Mesothelial cell of epicardium (in vitro differentiated cells): ENCODE data around the gene SPEM1. TPM values are rescaled to one million over a fixed set of nuclear protein-coding genes. Genes with fewer than 3 reads are reported as not detected.
A peak's percentile ranks its signal among the peaks of the same experiment; 100 is the strongest.

ENCODE experiments used
- DNase-seq, 2 experiments: peaks; one replicate each; pipeline ENCODE4 v3.0.0; 2021; ENCODE audit warnings: low spot score in 2 of 2; ENCODE audit not compliant: unreplicated experiment in 2 of 2
- H3K27ac Mint-ChIP-seq: 2 replicates; pipeline ENCODE4 v1.8.0; 2021; ENCODE audit warnings: mixed read lengths
- H3K27me3 Mint-ChIP-seq: 2 replicates; pipeline ENCODE4 v1.8.0; 2021; ENCODE audit warnings: low read depth, mixed read lengths
- H3K36me3 Mint-ChIP-seq: 2 replicates; pipeline ENCODE4 v1.8.0; 2021; ENCODE audit warnings: mixed read lengths
- H3K4me1 Mint-ChIP-seq: 2 replicates; pipeline ENCODE4 v1.8.0; 2021; ENCODE audit warnings: mixed read lengths
- H3K4me3 Mint-ChIP-seq: 2 replicates; pipeline ENCODE4 v1.8.0; 2021; ENCODE audit warnings: mild to moderate bottlenecking, moderate library complexity, mixed read lengths
- H3K9me3 Mint-ChIP-seq: 2 replicates; pipeline ENCODE4 v1.8.0; 2021; ENCODE audit warnings: mixed read lengths
- total RNA-seq: library from RNA; stranded (reverse); gene quantifications from 3 replicates; pipeline ENCODE4 v1.2.1, GENCODE V29; 2021
- TF ChIP-seq, protein P1 (sequence below): fragments of 200-600 bp; sonication (generic); IDR thresholded peaks from one replicate; pipeline ENCODE4 v1.5.0; 2021; ENCODE audit warnings: antibody characterized with exemption; ENCODE audit not compliant: unreplicated experiment

SPEM1 gene
- total RNA-seq, 1 donor from 2014 or later, result 0.38 TPM

GRCh38 chr17:7463372-7463846, 43.3 kb downstream of the SPEM1 start:
- Mint-ChIP-seq H3K36me3 (peaks cover 20% of the 10 kb centered on the region), H3K4me1 (peaks cover 9% of the 10 kb centered on the region), H3K4me3 (no peak overlapping the region), H3K27me3 (no peaks in the 10 kb centered on the region), H3K9me3 (no peaks in the 10 kb centered on the region), H3K27ac (no peak overlapping the region)
- DNase-seq, result no peak
- TF ChIP-seq, protein P1, sequence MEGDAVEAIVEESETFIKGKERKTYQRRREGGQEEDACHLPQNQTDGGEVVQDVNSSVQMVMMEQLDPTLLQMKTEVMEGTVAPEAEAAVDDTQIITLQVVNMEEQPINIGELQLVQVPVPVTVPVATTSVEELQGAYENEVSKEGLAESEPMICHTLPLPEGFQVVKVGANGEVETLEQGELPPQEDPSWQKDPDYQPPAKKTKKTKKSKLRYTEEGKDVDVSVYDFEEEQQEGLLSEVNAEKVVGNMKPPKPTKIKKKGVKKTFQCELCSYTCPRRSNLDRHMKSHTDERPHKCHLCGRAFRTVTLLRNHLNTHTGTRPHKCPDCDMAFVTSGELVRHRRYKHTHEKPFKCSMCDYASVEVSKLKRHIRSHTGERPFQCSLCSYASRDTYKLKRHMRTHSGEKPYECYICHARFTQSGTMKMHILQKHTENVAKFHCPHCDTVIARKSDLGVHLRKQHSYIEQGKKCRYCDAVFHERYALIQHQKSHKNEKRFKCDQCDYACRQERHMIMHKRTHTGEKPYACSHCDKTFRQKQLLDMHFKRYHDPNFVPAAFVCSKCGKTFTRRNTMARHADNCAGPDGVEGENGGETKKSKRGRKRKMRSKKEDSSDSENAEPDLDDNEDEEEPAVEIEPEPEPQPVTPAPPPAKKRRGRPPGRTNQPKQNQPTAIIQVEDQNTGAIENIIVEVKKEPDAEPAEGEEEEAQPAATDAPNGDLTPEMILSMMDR, result no peak

- H3K36me3 Mint-ChIP-seq, result peaks cover 18% of the 10 kb centered on the region
- no peaks in the 10 kb centered on the region for H3K9me3 Mint-ChIP-seq
- H3K4me3 Mint-ChIP-seq, result no peak overlapping the region
- no peaks in the 10 kb centered on the region for H3K27me3 Mint-ChIP-seq
- H3K4me1 Mint-ChIP-seq, result peaks cover 9% of the 10 kb centered on the region
- TF ChIP-seq, protein P1, result no peak
- no peak for DNase-seq
- H3K27ac Mint-ChIP-seq, result no peak overlapping the region
Observed at GRCh38 chr17:7464081-7464480, 44.0 kb downstream of the SPEM1 start.

GRCh38 chr17:7465597-7466275, 45.6 kb downstream of the SPEM1 start:
- Mint-ChIP-seq H3K4me1 (peaks cover 9% of the 10 kb centered on the region), H3K36me3 (peaks cover 17% of the 10 kb centered on the region), H3K27me3 (no peaks in the 10 kb centered on the region), H3K4me3 (no peak overlapping the region), H3K27ac (no peak overlapping the region), H3K9me3 (no peaks in the 10 kb centered on the region)
- TF ChIP-seq, protein P1, result no peak
- DNase-seq, result no peak

DNA sequence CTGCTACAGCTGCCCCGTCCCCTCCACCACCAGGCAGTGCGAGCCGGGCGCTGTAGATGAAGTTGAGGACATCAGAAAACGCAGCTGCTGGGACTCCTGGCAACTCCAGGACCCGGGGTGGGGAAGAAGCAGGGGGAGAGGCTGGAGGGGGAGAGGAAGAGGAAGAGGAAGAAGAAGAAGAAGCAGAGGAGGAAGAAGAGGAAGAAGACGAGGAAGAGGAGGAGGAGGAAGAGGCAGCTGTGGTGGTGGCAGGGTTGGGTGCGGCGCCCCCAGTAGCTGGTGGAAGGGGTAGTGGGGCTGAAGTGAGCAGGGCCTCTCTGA, 46.2 kb downstream of the SPEM1 start:
- no peak for DNase-seq
- TF ChIP-seq, protein P1, result no peak
- no peaks in the 10 kb centered on the region for H3K9me3 Mint-ChIP-seq
- peaks cover 13% of the 10 kb centered on the region for H3K36me3 Mint-ChIP-seq
- no peak overlapping the region for H3K4me3 Mint-ChIP-seq
- H3K4me1 Mint-ChIP-seq, result peaks cover 9% of the 10 kb centered on the region
- no peaks in the 10 kb centered on the region for H3K27me3 Mint-ChIP-seq
- H3K27ac Mint-ChIP-seq, result no peak overlapping the region

DNA sequence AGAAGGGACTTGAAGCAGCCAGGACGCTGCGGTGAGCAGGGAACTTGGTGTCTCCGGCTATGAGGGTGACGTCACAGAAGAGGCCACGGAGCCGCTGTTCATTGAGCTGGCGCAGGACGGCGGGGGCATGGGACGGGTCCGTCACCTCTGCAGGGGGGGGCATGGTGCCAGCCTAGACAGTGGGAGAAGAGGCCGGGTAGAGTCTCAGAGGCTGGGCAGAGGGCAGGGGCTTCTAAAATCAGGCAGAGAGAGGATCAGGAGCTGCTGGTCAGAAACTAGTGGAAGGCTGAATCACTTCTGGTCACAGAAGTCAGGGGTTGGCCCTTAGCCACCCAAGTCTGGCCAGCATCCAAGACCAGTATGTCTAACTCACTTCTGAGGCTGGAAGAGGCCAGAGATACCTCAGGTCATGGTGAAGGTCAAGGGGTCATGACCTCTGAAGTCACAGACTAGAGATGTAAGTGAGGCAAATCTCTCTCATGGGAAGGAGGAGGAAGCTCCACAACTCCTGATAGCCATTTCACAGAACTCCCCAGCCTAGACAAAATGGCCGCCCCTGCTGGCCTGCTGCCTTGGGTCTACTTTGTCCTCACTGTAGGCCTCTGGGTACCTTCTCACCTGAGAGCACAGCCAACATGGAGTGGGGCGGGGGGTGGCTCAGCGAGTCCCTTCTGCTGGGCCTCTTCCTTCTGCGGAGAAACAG, 46.7 kb downstream of the SPEM1 start:
- no peak for DNase-seq
- H3K9me3 Mint-ChIP-seq, result no peaks in the 10 kb centered on the region
- H3K27ac Mint-ChIP-seq, result peak overlapping the region; percentile 59
- TF ChIP-seq, protein P1, result no peak
- H3K36me3 Mint-ChIP-seq, result peaks cover 11% of the 10 kb centered on the region
- H3K4me1 Mint-ChIP-seq, result peaks cover 9% of the 10 kb centered on the region
- H3K4me3 Mint-ChIP-seq, result no peak overlapping the region
- H3K27me3 Mint-ChIP-seq, result no peaks in the 10 kb centered on the region
